Hippocampal formation (tissue), 2 donors: ENCODE measurements around the gene KRT9.
A peak's percentile ranks its signal among the peaks of the same experiment; 100 is the strongest.
"Not testable (repeated sequence)": the region's sequence is repeated elsewhere in the genome, so short reads cannot be mapped to it uniquely, and the experiment has no call there.

Experiments
- DNase-seq, 2 donors: peaks; one replicate each; lab custom pipeline; 2025; lab: John Stamatoyannopoulos, UW

KRT9 gene

GRCh38 chr17:41579484-41580243 lies 7.8 kb upstream of the KRT9 start:
- DNase-seq, result peak in 1 of 2 donors; percentile 47

DNA sequence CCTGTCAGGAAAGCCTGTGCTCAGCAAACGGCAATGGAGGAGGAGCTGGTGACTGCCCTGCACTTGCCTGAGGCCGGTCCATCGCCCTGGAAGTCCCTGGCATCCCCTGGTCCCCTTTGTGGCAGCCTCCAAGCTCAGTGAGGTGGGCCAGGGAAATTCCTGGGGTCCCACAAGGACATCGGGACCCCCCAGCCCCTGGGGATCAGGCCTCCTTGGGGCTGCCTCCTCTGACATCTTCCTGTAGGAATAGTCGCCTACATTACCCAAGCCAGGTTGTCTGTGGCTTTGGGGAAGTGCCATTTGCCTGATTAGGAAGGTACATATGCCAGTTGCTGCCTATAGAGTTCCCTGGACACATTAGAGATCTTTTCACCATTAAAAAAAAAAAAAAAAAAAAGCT lies 7.1 kb upstream of the KRT9 start:
- no peak for DNase-seq

GRCh38 chr17:41578538-41578937 lies 6.7 kb upstream of the KRT9 start:
- no peak for DNase-seq

DNA sequence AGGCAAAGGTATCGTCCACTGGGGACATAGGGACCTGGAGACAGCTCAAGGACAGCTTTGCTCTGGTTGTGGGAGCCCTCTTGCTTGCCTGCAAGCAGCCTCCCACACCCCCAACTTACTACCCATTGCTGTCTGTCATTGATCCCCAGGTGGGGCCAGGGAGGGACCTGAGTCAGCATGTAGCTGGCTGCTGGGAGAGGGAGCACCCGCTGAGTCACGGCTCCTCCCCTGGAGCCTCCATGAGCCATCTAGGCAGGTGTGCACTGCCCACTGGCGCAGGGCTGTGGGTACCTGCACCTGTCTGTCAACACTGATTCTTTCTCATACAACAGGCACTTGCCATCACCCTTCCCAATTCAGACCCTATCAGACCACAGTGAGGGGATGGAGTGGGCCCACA lies 4.9 kb upstream of the KRT9 start:
- not testable (repeated sequence) for DNase-seq

DNA sequence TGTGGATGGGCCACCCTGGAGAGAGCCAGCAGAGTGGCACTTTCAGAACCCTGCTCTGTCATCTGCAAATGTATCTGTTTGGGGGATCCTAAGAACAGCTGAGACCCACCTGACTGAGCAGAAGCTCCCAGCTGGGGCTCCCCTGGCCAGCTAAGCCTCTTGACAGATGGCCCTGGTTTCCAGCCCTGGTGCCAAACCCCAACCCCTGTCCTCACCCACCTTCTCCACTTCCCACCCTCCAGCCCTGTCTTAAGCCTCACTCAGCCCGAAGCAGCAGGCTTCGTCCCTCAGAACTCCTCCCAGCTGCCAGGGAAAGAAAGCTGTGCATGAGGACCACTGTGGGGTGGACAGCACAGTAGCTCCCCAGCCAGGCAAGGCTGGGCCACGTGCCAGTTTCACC lies 3.5 kb upstream of the KRT9 start:
- DNase-seq, result no peak

- no peak for DNase-seq
These were observed 4.5 kb downstream of the KRT9 start for GRCh38 chr17:41567317-41567716.

DNA sequence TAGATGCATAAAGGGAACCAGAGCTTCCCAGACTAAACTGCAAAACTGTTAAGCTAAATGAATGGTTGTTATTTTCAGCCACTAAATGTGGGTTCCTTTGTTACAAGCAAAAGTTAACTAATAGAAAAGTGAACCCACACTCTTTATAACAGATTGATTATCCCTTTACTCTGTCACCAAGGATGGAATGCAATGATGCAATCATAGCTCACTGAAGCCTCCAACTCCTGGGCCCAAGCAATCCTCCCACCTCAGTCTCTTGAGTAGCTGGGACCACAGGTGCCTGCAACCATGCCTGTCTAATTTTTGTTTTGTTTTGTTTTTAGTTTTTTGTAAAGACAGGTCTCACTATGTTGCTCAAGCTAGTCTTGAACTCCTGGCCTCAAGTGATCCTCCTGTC lies 6.5 kb downstream of the KRT9 start:
- DNase-seq, result no peak

- no peak for DNase-seq
These were observed 8.2 kb downstream of the KRT9 start for GRCh38 chr17:41563607-41564170.

GRCh38 chr17:41561554-41561953 lies 10.3 kb downstream of the KRT9 start:
- DNase-seq, result no peak

DNA sequence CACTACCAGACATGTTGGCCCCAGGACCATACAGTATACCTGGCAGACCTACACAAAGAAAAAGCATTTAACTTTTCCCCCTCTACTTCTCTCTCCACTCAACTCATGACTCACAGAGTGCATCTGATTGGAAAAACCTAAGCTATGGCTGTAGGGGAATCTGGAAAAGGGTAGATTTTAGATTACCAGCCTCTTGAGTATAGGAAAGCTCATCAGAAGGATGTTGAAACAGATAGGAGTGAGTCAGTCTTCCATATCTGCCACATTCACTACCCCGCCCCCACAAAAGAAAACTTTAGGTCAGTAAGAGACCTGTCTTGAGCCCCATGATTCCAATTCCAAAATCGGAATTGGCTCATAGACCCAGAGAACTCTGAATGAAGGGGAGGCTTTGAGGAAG lies 12.3 kb downstream of the KRT9 start:
- no peak for DNase-seq

DNA sequence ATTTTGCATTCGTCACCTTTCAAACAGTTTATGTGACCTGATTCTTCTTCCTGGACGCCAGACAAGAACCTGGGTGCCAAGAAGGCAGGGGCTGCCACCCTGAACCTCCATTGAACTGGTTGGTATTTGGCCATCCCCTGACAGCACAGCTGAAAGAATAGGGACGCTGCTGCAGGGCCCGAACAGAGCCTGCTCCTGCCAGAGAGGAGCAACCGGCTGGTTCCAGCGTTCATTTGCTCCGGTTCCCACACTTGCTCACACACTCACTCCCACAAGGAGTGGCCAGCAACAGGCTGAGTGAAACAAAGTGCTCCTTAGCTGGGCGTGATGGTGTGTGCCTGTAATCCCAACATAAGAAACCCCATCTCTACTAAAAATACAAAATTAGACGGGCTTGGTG lies 14.9 kb downstream of the KRT9 start:
- no peak for DNase-seq

DNA sequence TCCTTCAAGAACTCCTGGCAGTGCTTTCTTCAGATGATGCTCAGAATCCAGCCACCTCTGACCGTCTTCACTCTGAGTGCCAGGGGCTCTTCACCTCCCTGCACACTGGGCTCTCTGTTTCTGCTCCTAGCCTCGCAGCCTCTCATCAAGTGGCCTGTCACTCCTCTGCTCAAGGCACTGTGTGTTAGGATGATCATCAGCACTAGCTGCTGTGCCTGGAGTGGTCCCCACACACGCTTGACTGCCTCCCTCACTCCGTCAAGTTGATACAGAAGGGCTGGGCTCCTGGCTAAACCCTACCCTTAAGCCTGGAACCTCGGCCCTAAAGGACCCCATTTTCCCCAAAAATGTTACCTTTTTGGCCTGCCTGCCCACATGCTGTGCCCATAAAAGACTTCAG lies 15.6 kb downstream of the KRT9 start:
- no peak for DNase-seq

- no peak for DNase-seq
These were observed 16.6 kb downstream of the KRT9 start for GRCh38 chr17:41555105-41555887.

DNA sequence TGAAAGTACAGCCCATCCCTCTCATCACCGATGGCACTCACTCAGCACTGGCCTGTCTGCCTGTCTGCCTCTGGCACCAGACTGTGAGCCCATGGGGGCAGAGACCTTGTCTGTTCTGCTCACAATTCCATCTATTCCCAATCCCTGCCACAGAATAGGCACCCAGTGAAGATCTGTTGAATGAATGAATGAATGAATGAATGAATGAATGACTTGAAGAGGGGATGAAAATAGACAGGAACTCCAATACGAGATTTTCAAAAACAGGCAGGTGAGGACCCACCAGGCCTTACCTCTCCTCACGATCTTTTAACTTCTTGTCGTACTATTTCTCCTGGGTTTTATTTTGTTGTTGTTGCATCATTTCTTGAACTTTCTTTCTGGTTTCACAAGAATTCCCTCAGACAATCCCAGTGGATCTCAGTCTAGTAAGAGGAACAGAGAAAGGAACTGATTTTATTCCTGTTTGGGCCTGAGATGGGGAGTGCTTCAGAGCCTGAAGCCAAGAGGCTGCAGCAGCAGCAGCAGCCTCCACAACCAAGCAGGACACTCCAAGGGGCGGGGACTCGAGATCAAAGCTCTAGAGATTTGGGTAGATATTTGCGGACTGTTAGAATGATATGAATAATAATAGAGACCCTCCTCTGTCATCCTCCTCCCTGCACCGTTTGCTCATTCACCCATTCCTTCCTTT lies 17.7 kb downstream of the KRT9 start:
- DNase-seq, result no peak

GRCh38 chr17:41553176-41553575 lies 18.7 kb downstream of the KRT9 start:
- no peak for DNase-seq

DNA sequence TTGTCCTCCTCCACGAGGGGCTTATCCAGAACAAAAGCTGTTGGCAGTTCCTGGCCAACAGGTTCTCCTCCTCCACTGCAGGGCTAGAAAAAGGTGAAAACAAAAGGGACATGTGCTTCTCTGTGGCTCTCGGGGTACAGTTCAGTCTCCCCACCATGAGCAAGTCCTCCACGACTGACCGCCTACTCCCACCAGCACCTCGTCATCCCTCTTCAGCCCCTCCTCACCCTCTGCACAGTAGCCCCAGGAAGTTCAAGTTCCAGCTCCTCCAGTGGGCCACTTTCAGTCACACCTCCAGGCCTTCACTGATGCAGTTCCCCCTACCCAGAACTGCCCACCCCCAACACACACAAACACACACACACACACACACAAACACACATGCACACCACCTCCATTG lies 19.4 kb downstream of the KRT9 start:
- DNase-seq, result no peak

DNA sequence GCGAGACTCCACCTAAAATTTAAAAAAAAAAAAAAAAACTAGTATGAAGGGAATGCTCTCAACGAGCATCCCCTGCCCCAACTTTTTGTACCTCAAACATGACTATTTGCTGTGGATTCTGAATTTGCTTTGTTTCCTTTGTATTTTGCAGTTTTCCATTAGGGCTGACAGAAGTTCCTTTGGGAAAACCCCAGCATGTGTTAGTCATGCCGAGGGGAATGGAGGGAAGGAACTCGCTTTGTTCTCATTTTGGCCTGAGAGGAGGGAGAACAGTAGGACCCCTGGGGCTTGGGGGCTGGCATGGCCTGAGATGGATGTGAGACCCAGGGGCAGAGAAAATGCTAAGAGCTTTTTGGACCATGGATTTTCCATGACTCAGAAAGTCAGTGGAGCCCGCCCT lies 20.5 kb downstream of the KRT9 start:
- no peak for DNase-seq

DNA sequence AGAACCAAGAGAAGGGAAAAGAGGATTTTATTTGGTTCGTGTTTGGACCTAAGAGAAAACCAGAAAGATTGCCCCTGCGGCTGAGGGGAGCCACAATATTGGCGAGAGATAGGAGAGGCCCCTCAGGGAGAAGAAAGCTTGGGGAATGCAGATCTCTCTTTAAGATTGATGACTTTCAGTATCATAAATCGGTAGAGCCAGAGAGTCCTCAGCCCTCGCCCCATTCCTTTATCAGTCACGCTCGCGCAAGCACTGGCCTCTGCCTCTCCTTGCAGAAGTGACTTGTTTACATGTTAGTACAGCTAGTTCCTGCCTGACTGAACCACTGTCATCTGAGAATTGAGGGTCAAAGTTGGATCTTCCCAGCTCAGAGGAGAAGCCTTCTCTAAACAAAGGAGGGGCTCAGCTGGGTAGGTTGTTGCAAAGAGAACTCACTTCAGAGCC lies 22.2 kb downstream of the KRT9 start:
- no peak for DNase-seq

GRCh38 chr17:41548844-41549595 lies 22.8 kb downstream of the KRT9 start:
- peak; percentile 36 to 50 for DNase-seq

DNA sequence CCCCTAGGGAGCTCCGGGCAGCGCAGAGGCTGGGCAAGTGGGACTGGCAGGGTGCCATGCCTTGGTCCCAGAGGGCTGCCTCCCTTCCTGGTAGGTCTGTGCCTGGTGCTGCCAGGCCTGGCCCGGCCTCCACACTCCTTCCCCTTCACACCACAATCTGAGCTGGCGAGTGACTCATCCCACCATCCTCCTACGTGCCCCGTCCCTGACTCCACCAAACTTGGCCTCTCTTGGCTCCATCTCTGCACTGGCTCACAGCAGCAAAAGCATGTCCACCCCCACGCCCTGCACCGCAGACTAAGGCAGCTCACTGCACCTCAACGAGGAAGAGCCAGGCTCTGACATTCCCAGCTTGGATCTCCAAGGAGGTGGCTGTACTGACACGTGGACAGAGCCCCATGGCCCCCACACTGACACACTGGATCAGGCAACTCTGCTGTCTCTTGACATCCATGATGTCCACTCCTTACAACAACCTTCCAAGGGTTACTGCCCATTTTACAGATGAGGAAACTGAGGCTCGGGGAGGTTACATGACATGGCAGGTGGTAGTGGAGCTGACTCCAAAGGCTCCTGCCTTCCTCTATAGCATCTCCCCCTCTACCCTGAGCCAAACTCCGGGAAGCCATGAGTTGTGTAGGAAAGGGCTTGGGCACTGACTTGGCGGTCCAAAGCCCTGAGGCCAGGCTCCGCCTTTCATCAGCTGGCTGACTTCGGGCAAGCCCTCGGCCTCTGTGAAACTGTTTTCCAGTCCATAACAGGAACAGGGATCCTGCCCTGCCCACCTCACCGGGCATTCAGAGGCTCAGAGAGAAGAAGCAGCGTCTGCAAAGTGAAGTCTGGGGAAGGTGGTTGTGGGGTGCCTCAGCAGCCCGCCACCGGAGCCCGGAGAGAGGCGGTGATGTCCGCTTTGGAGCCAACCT lies 23.7 kb downstream of the KRT9 start:
- DNase-seq, result no peak
